ENCODE results near the gene ATF6. TPM values are rescaled to one million over a fixed set of nuclear protein-coding genes. Genes with fewer than 3 reads are reported as not detected.

Gene ATF6
- polyA plus RNA-seq, 2 of the 4 experiments (the other 2 are of a cell fraction), result 8.6 to 28.0 TPM

- Histone ChIP-seq H3K9me3 (no peaks in the 10 kb centered on the region), H3K4me1 (0 out of 3 replicates have a peak, but pooled peaks cover 3% of the 10 kb centered on the region), H3K27ac (no peak overlapping the region), H3K4me2 (no peak overlapping the region), H3K4me3 (no peak overlapping the region)
- FAIRE-seq (no peak), DNase-seq (ENCODE audit: low read depth in 1 of 2, low spot score in 1 of 2) (no peak), ATAC-seq (no peak)
- no peak for TF ChIP-seq CHD4 (IDR thresholded peaks at IDR 0.05; ENCODE audit: borderline replicate concordance)
- TF ChIP-seq CHD2 (IDR thresholded peaks at IDR 0.05; ENCODE audit: low read length, partially characterized antibody), result no peak
- TF ChIP-seq ELK1 (IDR thresholded peaks at IDR 0.05; ENCODE audit: low read depth, low read length), result no peak
- no peak for TF ChIP-seq ESRRA (IDR thresholded peaks at IDR 0.05; ENCODE audit: borderline replicate concordance, low read length)
- TF ChIP-seq ZNF302 (CRISPR knock-in tag; IDR thresholded peaks at IDR 0.05), result no peak
- TF ChIP-seq MAFK (IDR thresholded peaks at IDR 0.05; ENCODE audit: partially characterized antibody), result no peak
- no peak for TF ChIP-seq CBX8 (IDR thresholded peaks at IDR 0.05)
- no peak for TF ChIP-seq CBX2 (IDR thresholded peaks at IDR 0.05; ENCODE audit: borderline replicate concordance, low read depth)
- no peak for TF ChIP-seq EHF (CRISPR knock-in tag; IDR thresholded peaks at IDR 0.05)
- TF ChIP-seq EP300 (IDR thresholded peaks at IDR 0.05), result no peak
- TF ChIP-seq POLR2A (IDR thresholded peaks at IDR 0.05; ENCODE audit: low read length), result no peak
- no peak for TF ChIP-seq PHF8 (IDR thresholded peaks at IDR 0.05; ENCODE audit: borderline replicate concordance, low read depth)
- TF ChIP-seq, protein P1, sequence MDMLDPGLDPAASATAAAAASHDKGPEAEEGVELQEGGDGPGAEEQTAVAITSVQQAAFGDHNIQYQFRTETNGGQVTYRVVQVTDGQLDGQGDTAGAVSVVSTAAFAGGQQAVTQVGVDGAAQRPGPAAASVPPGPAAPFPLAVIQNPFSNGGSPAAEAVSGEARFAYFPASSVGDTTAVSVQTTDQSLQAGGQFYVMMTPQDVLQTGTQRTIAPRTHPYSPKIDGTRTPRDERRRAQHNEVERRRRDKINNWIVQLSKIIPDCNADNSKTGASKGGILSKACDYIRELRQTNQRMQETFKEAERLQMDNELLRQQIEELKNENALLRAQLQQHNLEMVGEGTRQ (IDR thresholded peaks at IDR 0.05), result no peak
- TF ChIP-seq ZSCAN20 (CRISPR knock-in tag; IDR thresholded peaks at IDR 0.05), result no peak
- no peak for TF ChIP-seq CEBPB (IDR thresholded peaks at IDR 0.05)
- TF ChIP-seq, protein P2, sequence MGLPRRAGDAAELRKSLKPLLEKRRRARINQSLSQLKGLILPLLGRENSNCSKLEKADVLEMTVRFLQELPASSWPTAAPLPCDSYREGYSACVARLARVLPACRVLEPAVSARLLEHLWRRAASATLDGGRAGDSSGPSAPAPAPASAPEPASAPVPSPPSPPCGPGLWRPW (IDR thresholded peaks at IDR 0.05), result no peak
- 92% methylated on average over 3 of the region's 3 CpGs for whole genome bisulfite sequencing (ENCODE audit: missing lambda C conversion rate)
- ChIA-PET CTCF (interaction anchor here (1.2 to 1.7 kb wide), 3 partner anchors 22 to 32 kb away, joined by 3 to 4 read pairs (median 4); no protein-coding TSS in a partner anchor), POLR2A (no interaction called here)
Measured at GRCh38 chr1:162004441-162004950, 238.4 kb downstream of the ATF6 start.

DNA sequence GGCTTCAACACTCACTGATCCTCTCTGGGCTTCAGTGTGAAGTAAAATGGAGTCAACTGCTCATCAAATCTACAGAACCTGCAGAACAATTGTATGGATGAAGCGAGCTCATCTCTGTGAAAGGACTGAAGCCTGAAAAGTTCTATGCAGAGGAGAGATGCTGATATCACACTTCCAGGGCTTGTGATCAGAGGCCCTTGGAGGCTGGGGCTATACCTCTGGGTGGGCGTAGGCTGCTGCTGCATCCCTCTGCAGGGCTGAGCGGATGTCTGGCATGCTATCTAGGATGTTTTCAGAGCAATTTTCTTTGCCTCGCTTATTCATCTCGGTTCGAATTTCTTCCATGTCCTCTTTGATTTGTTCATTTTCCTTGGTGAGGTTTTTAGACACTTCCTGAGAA lies 240.0 kb downstream of the ATF6 start:
- 56% methylated on average over 6 of the region's 6 CpGs for WGBS (ENCODE audit: missing lambda C conversion rate)
- ATAC-seq (no peak), DNase-seq (ENCODE audit: low read depth in 1 of 2, low spot score in 1 of 2) (no peak), FAIRE-seq (no peak)
- no peaks in the 10 kb centered on the region for H3K9me3 ChIP-seq
- no peak for TF ChIP-seq HMGXB4 (CRISPR knock-in tag; IDR thresholded peaks at IDR 0.05; ENCODE audit: borderline replicate concordance)
- TF ChIP-seq RNF2 (IDR thresholded peaks at IDR 0.05; ENCODE audit: borderline replicate concordance, low read depth), result no peak
- TF ChIP-seq FOXS1 (CRISPR knock-in tag; IDR thresholded peaks at IDR 0.05), result no peak
- TF ChIP-seq CTCF (IDR thresholded peaks at IDR 0.05), result no peak
- TF ChIP-seq EHMT2 (IDR thresholded peaks at IDR 0.05; ENCODE audit: low read depth), result no peak
- TF ChIP-seq CBX2 (IDR thresholded peaks at IDR 0.05; ENCODE audit: borderline replicate concordance, low read depth), result no peak
- no peak for TF ChIP-seq CHD2 (IDR thresholded peaks at IDR 0.05; ENCODE audit: low read length, partially characterized antibody)
- TF ChIP-seq, protein P3, sequence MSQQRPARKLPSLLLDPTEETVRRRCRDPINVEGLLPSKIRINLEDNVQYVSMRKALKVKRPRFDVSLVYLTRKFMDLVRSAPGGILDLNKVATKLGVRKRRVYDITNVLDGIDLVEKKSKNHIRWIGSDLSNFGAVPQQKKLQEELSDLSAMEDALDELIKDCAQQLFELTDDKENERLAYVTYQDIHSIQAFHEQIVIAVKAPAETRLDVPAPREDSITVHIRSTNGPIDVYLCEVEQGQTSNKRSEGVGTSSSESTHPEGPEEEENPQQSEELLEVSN (IDR thresholded peaks at IDR 0.05; ENCODE audit: borderline replicate concordance, low read depth), result no peak
- TF ChIP-seq NR3C1 (IDR thresholded peaks at IDR 0.05), result no peak
- TF ChIP-seq POLR2AphosphoS2 (conservative IDR thresholded peaks at IDR 0.05; ENCODE audit: low read length), result no peak
- no peak for TF ChIP-seq RCOR1 (IDR thresholded peaks at IDR 0.05; ENCODE audit: low read depth, low read length)
- POLR2A ChIA-PET, result no interaction called here
- no peak overlapping the region for H3K4me3 ChIP-seq
- H3K4me1 ChIP-seq, result 0 out of 3 replicates have a peak, but pooled peaks cover 3% of the 10 kb centered on the region
- H3K4me2 ChIP-seq, result no peak overlapping the region
- H3K27ac ChIP-seq, result no peak overlapping the region
- CTCF ChIA-PET, result interaction anchor here (0.6 kb wide), 1 partner anchor 11 kb away, joined by 3 read pairs; no protein-coding TSS in a partner anchor
